ENCODE measurements around the gene NXPH3.

The NXPH3 gene

DNA sequence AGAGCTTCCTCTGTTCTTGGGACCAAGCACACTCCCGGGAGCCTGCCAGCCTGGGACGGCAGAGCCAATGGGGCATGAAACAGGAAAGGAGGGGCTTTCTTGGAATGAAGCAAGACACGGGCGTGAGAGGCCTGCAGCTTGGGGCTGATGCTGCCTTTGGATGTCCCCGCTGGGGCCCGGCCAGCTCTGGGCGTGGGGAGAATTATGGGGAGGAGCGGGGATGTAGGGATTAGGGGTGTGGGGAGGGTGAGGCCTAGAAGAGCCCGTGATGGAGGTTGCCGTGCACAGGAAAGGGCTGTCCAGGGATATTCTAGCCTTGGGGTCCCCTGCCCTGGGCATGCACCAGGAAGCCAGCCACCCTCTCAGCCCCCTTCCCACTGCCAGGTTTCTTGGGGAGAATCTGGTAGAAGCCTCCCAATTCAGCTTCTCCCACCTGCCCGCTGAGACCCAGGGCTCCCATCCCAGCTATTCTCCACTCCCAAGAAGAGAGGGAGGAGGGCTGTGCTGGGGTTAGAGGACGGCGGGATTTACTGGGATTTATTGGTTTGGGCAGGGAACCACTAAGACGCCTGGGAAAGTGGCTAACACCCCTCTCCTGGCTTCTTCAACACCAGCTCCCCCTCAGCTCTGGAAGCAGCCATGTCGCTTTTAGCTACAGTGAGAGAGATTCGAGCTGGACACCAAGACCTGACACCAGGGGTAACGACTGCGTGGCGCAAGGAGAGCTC is 20.0 kb upstream of the NXPH3 start:
- Histone ChIP-seq H4K20me1 (ENCODE audit: insufficient read depth, low read length) (no peaks in the 10 kb centered on the region), H3K79me2 (ENCODE audit: insufficient read depth, low read length) (no peaks in the 10 kb centered on the region), H3K4me3 (ENCODE audit: low read depth in 1 of 2, low read length in 2 of 2) (no peak overlapping the region), H3K27me3 (ENCODE audit: insufficient read depth, low read length, poor library complexity) (no peaks in the 10 kb centered on the region), H3K9me3 (ENCODE audit: insufficient read depth, low read length, severe bottlenecking) (no peaks in the 10 kb centered on the region), H2AFZ (ENCODE audit: low read depth, low read length) (peak overlapping the region; percentile 46; the same call in 1 of the 2 replicates), H3K9ac (ENCODE audit: low read depth, low read length) (no peak overlapping the region), H3K4me1 (ENCODE audit: insufficient read depth, low read length) (peaks cover 7% of the 10 kb centered on the region), H3K36me3 (ENCODE audit: insufficient read depth, low read length) (no peaks in the 10 kb centered on the region), H3K27ac (ENCODE audit: low read length) (no peak overlapping the region), H3K4me2 (ENCODE audit: insufficient read depth, low read length) (no peak overlapping the region)
- no peak for TF ChIP-seq EZH2 (IDR thresholded peaks at IDR 0.05; ENCODE audit: borderline replicate concordance, low read depth, low read length, severe bottlenecking)
- TF ChIP-seq, protein P1, sequence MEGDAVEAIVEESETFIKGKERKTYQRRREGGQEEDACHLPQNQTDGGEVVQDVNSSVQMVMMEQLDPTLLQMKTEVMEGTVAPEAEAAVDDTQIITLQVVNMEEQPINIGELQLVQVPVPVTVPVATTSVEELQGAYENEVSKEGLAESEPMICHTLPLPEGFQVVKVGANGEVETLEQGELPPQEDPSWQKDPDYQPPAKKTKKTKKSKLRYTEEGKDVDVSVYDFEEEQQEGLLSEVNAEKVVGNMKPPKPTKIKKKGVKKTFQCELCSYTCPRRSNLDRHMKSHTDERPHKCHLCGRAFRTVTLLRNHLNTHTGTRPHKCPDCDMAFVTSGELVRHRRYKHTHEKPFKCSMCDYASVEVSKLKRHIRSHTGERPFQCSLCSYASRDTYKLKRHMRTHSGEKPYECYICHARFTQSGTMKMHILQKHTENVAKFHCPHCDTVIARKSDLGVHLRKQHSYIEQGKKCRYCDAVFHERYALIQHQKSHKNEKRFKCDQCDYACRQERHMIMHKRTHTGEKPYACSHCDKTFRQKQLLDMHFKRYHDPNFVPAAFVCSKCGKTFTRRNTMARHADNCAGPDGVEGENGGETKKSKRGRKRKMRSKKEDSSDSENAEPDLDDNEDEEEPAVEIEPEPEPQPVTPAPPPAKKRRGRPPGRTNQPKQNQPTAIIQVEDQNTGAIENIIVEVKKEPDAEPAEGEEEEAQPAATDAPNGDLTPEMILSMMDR (IDR thresholded peaks at IDR 0.05; ENCODE audit: borderline replicate concordance, extremely low read depth, low read length, poor library complexity, severe bottlenecking) = no peak
- ATAC-seq (ENCODE audit: insufficient read depth, low read depth) (no peak), DNase-seq (no peak)

GRCh38 chr17:49556223-49556943 is 19.3 kb upstream of the NXPH3 start:
- Histone ChIP-seq H3K9me3 (ENCODE audit: insufficient read depth, low read length, severe bottlenecking) (no peaks in the 10 kb centered on the region), H3K4me2 (ENCODE audit: insufficient read depth, low read length) (peak overlapping the region; percentile 23; the same call in 1 of the 2 replicates), H3K79me2 (ENCODE audit: insufficient read depth, low read length) (no peaks in the 10 kb centered on the region), H3K9ac (ENCODE audit: low read depth, low read length) (no peak overlapping the region), H3K4me3 (ENCODE audit: low read depth in 1 of 2, low read length in 2 of 2) (no peak overlapping the region), H4K20me1 (ENCODE audit: insufficient read depth, low read length) (no peaks in the 10 kb centered on the region), H2AFZ (ENCODE audit: low read depth, low read length) (peak overlapping the region; percentile 46; the same call in 1 of the 2 replicates), H3K4me1 (ENCODE audit: insufficient read depth, low read length) (peaks cover 7% of the 10 kb centered on the region), H3K27me3 (ENCODE audit: insufficient read depth, low read length, poor library complexity) (no peaks in the 10 kb centered on the region), H3K27ac (ENCODE audit: low read length) (no peak overlapping the region), H3K36me3 (ENCODE audit: insufficient read depth, low read length) (no peaks in the 10 kb centered on the region)
- ATAC-seq (ENCODE audit: insufficient read depth, low read depth) (peak; percentile 99), DNase-seq (peak; percentile 89)
- TF ChIP-seq, protein P1 (IDR thresholded peaks at IDR 0.05; ENCODE audit: borderline replicate concordance, extremely low read depth, low read length, poor library complexity, severe bottlenecking) = peak; percentile 99
- no peak for TF ChIP-seq EZH2 (IDR thresholded peaks at IDR 0.05; ENCODE audit: borderline replicate concordance, low read depth, low read length, severe bottlenecking)

DNA sequence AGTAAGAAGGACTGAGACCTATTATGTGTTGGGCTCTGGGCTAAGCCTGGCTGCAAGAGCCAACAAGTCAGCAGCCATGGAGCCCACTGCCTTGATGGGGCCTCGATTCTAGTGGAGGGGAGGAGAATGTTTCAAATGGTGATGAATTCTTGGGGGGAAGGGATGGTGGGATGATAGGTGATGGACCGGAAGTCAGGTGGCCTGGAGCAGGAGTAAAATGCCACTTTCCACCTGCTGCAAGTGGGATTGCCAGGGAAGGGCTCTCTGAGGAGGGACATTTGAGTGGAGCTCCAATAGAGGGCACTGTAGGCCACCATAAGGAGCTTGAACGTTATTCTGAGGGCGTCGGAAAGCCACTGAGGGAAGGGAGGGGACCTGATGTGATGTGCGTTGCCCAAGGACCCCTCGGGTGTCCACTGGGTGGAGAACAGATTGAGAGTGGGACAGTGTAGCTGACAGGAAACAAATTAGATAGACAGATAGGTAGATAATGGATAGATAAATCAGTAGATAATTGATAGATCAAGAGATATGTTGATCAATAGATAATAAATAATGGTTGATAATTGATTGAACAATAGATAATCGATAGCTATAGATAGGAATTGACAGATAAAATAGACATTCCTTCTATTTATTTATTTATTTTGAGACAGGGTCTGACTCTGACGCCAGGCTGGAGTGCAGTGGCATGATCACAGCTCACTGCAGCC is 18.2 kb upstream of the NXPH3 start:
- peak overlapping the region; percentile 29; the same call in 1 of the 2 replicates for H2AFZ ChIP-seq (ENCODE audit: low read depth, low read length)
- H3K4me2 ChIP-seq (ENCODE audit: insufficient read depth, low read length) = no peak overlapping the region
- no peak overlapping the region for H3K9ac ChIP-seq (ENCODE audit: low read depth, low read length)
- TF ChIP-seq, protein P1 (IDR thresholded peaks at IDR 0.05; ENCODE audit: borderline replicate concordance, extremely low read depth, low read length, poor library complexity, severe bottlenecking) = peak; percentile 81
- no peak for TF ChIP-seq EZH2 (IDR thresholded peaks at IDR 0.05; ENCODE audit: borderline replicate concordance, low read depth, low read length, severe bottlenecking)
- no peaks in the 10 kb centered on the region for H3K9me3 ChIP-seq (ENCODE audit: insufficient read depth, low read length, severe bottlenecking)
- H3K36me3 ChIP-seq (ENCODE audit: insufficient read depth, low read length) = no peaks in the 10 kb centered on the region
- no peaks in the 10 kb centered on the region for H4K20me1 ChIP-seq (ENCODE audit: insufficient read depth, low read length)
- no peaks in the 10 kb centered on the region for H3K27me3 ChIP-seq (ENCODE audit: insufficient read depth, low read length, poor library complexity)
- no peak overlapping the region for H3K27ac ChIP-seq (ENCODE audit: low read length)
- H3K4me1 ChIP-seq (ENCODE audit: insufficient read depth, low read length) = peaks cover 7% of the 10 kb centered on the region
- no peaks in the 10 kb centered on the region for H3K79me2 ChIP-seq (ENCODE audit: insufficient read depth, low read length)
- no peak overlapping the region for H3K4me3 ChIP-seq (ENCODE audit: low read depth in 1 of 2, low read length in 2 of 2)
- ATAC-seq (ENCODE audit: insufficient read depth, low read depth) (peak; percentile 61), DNase-seq (peak; percentile 61)

All from DND-41 (cell line).